ENCODE data around the gene SSTR3.

DNA sequence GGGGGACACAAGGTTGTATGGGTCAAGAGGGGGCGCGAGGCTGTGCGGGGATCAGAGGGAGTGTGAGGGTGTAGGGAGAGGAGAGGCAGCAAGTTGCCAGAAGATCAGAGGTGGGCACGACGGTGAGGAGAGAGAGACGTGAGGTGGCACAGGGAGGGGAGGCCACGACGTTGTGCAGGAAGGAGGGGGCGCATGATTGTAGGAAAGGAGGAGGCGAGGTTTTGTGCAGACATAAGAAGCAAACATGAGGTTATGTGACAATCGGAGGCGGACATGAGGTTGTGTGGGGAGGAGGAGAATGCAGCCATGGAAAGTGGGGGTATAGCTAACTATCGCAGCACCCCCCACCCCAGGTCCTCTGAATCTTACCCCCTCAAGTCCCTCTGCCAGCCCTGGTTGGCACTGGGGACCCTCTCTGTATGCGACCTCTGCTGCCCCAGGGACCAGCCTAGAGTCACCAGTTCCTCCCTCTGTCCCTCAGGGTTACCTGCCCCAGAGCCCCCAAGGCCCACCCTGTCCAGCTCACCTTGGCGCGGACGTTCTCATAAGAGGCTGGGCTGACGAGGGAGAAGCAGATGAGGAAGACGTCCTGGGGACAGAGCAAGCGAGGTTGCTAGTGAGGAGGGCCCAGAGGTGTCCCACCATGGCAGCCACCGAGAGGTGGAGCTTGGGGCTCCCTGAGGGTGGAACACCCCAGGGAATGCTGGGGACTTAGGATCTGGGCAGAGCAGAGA, 19.3 kb upstream of the SSTR3 start:
- TF ChIP-seq CTCF (IDR thresholded peaks at IDR 0.05; ENCODE audit: low read depth, low read length) = no peak
- no peak for TF ChIP-seq EZH2phosphoT487 (IDR thresholded peaks at IDR 0.05; ENCODE audit: low read depth)

Measured in OCI-LY3 (cell line).